Caco-2 (cell line): ENCODE measurements around the gene NAA35. TPM values are rescaled to one million over a fixed set of nuclear protein-coding genes. Genes with fewer than 3 reads are reported as not detected.

Experiments
- BruUV-seq: library from RNA; stranded (reverse); fragments of 400-500 nt; replicated peaks from 2 replicates; lab custom pipeline; 2021; lab: Mats Ljungman, UMichigan
- CTCF ChIA-PET: fragments of 300-600 bp; sonication (Branson Sonifier 250); formaldehyde crosslinking; loops from one replicate; lab custom pipeline; 2022; ENCODE audit warnings: antibody characterized with exemption; lab: Charles Lee
- POLR2A ChIA-PET: fragments of 300-600 bp; sonication (Branson Sonifier 250); formaldehyde crosslinking; loops from one replicate; lab custom pipeline; 2022; ENCODE audit warnings: antibody characterized with exemption; lab: Charles Lee
- DNase-seq, 2 experiments: peaks; one replicate each; pipeline versions ENCODE4 v3.0.0 to v3.0.0-alpha.2; 2020 to 2022
- H3K27me3 ChIP-seq: replicated peaks from 2 replicates; pipeline ENCODE4 v1.6.0; 2011; ENCODE audit warnings: low read length; ENCODE audit not compliant: control insufficient read depth, insufficient read depth
- H3K36me3 ChIP-seq: 2 replicates; pipeline ENCODE4 v1.5.1; 2011; ENCODE audit warnings: low read length; ENCODE audit not compliant: control insufficient read depth, insufficient read depth
- H3K4me1 ChIP-seq: fragments of 250-450 bp; sonication (Bioruptor Pico); 2 replicates; pipeline ENCODE4 v1.5.1; 2020; ENCODE audit warnings: mild to moderate bottlenecking
- H3K4me3 ChIP-seq: 2 replicates; pipeline ENCODE4 v1.5.1; 2011; ENCODE audit warnings: low read depth, mild to moderate bottlenecking, control low read depth, low read length
- H3K9me3 ChIP-seq: fragments of 250-450 bp; sonication (Bioruptor Pico); 2 replicates; pipeline ENCODE4 v1.5.1; 2020; ENCODE audit warnings: mild to moderate bottlenecking, moderate library complexity
- H3K27ac Mint-ChIP-seq: one replicate; pipeline ENCODE4 v1.8.0; 2022; ENCODE audit warnings: mixed read lengths; ENCODE audit not compliant: unreplicated experiment
- H3K27me3 Mint-ChIP-seq: one replicate; pipeline ENCODE4 v1.8.0; 2022; ENCODE audit warnings: mixed read lengths; ENCODE audit not compliant: insufficient read depth, unreplicated experiment
- H3K36me3 Mint-ChIP-seq: one replicate; pipeline ENCODE4 v1.8.0; 2022; ENCODE audit warnings: mild to moderate bottlenecking, mixed read lengths; ENCODE audit not compliant: insufficient read depth, unreplicated experiment
- H3K4me1 Mint-ChIP-seq: one replicate; pipeline ENCODE4 v1.8.0; 2022; ENCODE audit warnings: low read depth, mixed read lengths; ENCODE audit not compliant: unreplicated experiment
- H3K4me3 Mint-ChIP-seq: one replicate; pipeline ENCODE4 v1.8.0; 2022; ENCODE audit warnings: mild to moderate bottlenecking, moderate library complexity, mixed read lengths; ENCODE audit not compliant: unreplicated experiment
- H3K9me3 Mint-ChIP-seq: one replicate; pipeline ENCODE4 v1.8.0; 2022; ENCODE audit warnings: mixed read lengths; ENCODE audit not compliant: unreplicated experiment
- intact Hi-C: fragments of 100-400 bp; cut with micrococcal nuclease; formaldehyde crosslinking; loops from one replicate; pipeline ENCODE4 v1.10.0; 2022; ENCODE audit not compliant: unreplicated experiment
- total RNA-seq: library from RNA; stranded (reverse); gene quantifications from 2 replicates; pipeline ENCODE4 v1.2.3, GENCODE V29; 2022
- TF ChIP-seq, protein P1 (sequence below), 2 experiments: fragments of 200-600 bp in 1 of 2; IDR thresholded peaks; 1 replicate in 1 of 2; 2 replicates in 1 of 2; pipeline versions ENCODE4 v1.5.1 to v1.8.0; 2011 to 2022; ENCODE audit warnings: antibody characterized with exemption in 1 of 2, control low read depth in 1 of 2, inconsistent platforms in 1 of 2, low read depth in 1 of 2, low read length in 1 of 2, mild to moderate bottlenecking in 1 of 2, moderate library complexity in 1 of 2; ENCODE audit not compliant: insufficient read depth in 1 of 2, severe bottlenecking in 1 of 2, unreplicated experiment in 1 of 2

The NAA35 gene
- total RNA-seq, 1 experiment from 2014 or later: 24.1 TPM

GRCh38 chr9:86005253-86005775 lies 64.4 kb downstream of the NAA35 start:
- intact Hi-C loops: no loop called here
- Mint-ChIP-seq H3K27ac (no peak overlapping the region), H3K36me3 (peaks cover 40% of the 10 kb centered on the region), H3K27me3 (no peaks in the 10 kb centered on the region), H3K4me3 (no peak overlapping the region), H3K4me1 (no peaks in the 10 kb centered on the region), H3K9me3 (no peaks in the 10 kb centered on the region)
- POLR2A ChIA-PET: no interaction called here
- TF ChIP-seq, protein P1, sequence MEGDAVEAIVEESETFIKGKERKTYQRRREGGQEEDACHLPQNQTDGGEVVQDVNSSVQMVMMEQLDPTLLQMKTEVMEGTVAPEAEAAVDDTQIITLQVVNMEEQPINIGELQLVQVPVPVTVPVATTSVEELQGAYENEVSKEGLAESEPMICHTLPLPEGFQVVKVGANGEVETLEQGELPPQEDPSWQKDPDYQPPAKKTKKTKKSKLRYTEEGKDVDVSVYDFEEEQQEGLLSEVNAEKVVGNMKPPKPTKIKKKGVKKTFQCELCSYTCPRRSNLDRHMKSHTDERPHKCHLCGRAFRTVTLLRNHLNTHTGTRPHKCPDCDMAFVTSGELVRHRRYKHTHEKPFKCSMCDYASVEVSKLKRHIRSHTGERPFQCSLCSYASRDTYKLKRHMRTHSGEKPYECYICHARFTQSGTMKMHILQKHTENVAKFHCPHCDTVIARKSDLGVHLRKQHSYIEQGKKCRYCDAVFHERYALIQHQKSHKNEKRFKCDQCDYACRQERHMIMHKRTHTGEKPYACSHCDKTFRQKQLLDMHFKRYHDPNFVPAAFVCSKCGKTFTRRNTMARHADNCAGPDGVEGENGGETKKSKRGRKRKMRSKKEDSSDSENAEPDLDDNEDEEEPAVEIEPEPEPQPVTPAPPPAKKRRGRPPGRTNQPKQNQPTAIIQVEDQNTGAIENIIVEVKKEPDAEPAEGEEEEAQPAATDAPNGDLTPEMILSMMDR (IDR thresholded peaks at IDR 0.05; ENCODE audit: insufficient read depth in 1 of 2, low read depth in 1 of 2, low read length in 1 of 2, severe bottlenecking in 1 of 2, unreplicated experiment in 1 of 2): no peak
- no peak overlapping the region for H3K4me3 ChIP-seq
- H3K4me1 ChIP-seq: no peaks in the 10 kb centered on the region
- no peak for DNase-seq
- H3K27me3 ChIP-seq: no peaks in the 10 kb centered on the region
- no TSS peak for BruUV-seq
- no peaks in the 10 kb centered on the region for H3K9me3 ChIP-seq
- CTCF ChIA-PET: no interaction called here
- H3K36me3 ChIP-seq: no peaks in the 10 kb centered on the region

GRCh38 chr9:86009133-86009532 lies 68.2 kb downstream of the NAA35 start:
- Histone ChIP-seq H3K4me3 (no peak overlapping the region), H3K36me3 (no peaks in the 10 kb centered on the region), H3K4me1 (no peaks in the 10 kb centered on the region), H3K9me3 (no peaks in the 10 kb centered on the region), H3K27me3 (no peaks in the 10 kb centered on the region)
- no peak overlapping the region for H3K4me3 Mint-ChIP-seq
- H3K9me3 Mint-ChIP-seq: no peaks in the 10 kb centered on the region
- CTCF ChIA-PET: no interaction called here
- TF ChIP-seq, protein P1 (IDR thresholded peaks at IDR 0.05; ENCODE audit: insufficient read depth in 1 of 2, low read depth in 1 of 2, low read length in 1 of 2, severe bottlenecking in 1 of 2, unreplicated experiment in 1 of 2): no peak
- H3K27me3 Mint-ChIP-seq: no peaks in the 10 kb centered on the region
- no TSS peak for BruUV-seq
- POLR2A ChIA-PET: no interaction called here
- H3K27ac Mint-ChIP-seq: no peak overlapping the region
- intact Hi-C loops: no loop called here
- DNase-seq: no peak
- H3K4me1 Mint-ChIP-seq: no peaks in the 10 kb centered on the region
- H3K36me3 Mint-ChIP-seq: peaks cover 28% of the 10 kb centered on the region

GRCh38 chr9:86020731-86021130 lies 79.8 kb downstream of the NAA35 start:
- POLR2A ChIA-PET: no interaction called here
- intact Hi-C loops: no loop called here
- no peak overlapping the region for H3K4me3 ChIP-seq
- Mint-ChIP-seq H3K27me3 (no peaks in the 10 kb centered on the region), H3K4me3 (no peak overlapping the region), H3K27ac (no peak overlapping the region), H3K4me1 (no peaks in the 10 kb centered on the region), H3K9me3 (no peaks in the 10 kb centered on the region), H3K36me3 (peaks cover 70% of the 10 kb centered on the region)
- no peaks in the 10 kb centered on the region for H3K36me3 ChIP-seq
- no peak for DNase-seq
- no TSS peak for BruUV-seq
- H3K27me3 ChIP-seq: no peaks in the 10 kb centered on the region
- TF ChIP-seq, protein P1 (IDR thresholded peaks at IDR 0.05; ENCODE audit: insufficient read depth in 1 of 2, low read depth in 1 of 2, low read length in 1 of 2, severe bottlenecking in 1 of 2, unreplicated experiment in 1 of 2): no peak
- no peaks in the 10 kb centered on the region for H3K9me3 ChIP-seq
- CTCF ChIA-PET: no interaction called here
- H3K4me1 ChIP-seq: no peaks in the 10 kb centered on the region
